ENCODE results near the gene TPM4.
"Not testable (repeated sequence)": the region's sequence is repeated elsewhere in the genome, so short reads cannot be mapped to it uniquely, and the experiment has no call there.

The TPM4 gene

DNA sequence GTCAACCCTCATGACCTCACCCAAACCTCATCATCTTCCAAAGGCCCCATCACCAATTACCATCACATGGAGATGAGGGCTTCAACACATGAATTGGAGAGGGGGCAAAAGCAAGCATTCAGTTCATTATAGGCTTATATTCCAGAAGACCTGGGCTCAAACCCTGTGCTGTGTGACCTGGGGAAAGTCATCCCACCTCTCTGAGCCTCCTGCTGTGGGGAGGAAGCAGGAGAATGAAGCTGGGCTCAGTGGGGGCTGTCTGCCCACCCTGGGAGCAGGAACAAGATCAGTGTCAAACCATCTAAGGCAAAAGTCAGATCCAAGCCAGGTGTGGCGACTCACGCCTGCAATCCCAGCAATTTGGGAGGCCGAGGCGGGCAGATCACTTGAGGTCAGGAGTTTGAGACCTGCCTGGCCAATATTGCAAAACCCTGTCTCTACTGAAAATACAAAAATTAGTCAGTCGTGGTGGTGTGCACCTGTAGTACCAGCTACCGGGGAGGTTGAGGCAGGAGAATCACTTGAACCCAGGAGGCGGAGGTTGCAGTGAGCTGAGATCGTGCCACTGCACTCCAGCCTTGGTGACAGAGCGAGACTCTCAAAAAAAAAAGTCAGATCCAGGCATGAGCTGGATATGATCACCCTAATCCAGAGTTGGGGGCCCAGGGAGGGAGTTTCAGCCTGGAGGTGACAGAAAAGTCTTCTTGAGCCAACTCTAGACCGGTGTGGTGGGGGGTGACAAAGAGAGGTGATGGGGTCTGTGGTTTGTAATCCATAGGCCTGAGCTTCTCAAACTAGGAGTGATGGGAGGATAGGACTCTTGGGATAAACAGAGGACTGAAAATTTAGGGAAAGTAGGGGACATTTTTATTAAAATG lies 1.6 kb upstream of the TPM4 start:
- no peak for DNase-seq

DNA sequence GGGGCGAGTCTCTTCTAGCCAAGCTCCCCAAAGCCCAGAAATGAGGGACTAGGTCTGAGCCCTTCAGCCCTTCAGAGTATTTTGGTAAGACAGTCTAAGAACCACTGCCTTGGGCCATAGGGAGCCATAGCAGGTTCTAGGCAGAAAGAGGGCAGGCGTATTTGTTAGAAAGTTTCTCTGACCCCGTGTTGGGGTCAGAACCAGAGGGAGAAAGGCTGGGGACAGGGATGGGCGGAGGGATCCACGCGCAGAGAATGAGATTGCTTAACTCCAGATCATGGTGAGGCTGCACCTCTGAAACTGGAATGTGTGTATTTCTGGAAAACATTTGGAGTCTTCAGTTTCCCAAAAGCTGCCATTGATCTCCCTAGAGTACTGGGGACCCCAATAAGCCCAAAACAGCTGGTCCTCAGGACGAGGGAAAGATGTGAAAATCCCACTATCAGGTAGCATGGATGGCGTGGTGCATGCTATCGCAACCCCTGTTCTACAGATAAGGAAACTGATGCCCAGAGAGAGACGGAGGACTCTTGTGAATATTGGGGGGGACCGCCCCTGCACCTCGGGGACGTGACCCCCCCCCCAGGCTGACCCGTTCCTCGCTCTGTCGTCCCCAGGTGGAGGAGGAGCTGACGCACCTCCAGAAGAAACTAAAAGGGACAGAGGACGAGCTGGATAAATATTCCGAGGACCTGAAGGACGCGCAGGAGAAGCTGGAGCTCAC lies 703 bp upstream of the TPM4 start:
- DNase-seq: no peak

DNA sequence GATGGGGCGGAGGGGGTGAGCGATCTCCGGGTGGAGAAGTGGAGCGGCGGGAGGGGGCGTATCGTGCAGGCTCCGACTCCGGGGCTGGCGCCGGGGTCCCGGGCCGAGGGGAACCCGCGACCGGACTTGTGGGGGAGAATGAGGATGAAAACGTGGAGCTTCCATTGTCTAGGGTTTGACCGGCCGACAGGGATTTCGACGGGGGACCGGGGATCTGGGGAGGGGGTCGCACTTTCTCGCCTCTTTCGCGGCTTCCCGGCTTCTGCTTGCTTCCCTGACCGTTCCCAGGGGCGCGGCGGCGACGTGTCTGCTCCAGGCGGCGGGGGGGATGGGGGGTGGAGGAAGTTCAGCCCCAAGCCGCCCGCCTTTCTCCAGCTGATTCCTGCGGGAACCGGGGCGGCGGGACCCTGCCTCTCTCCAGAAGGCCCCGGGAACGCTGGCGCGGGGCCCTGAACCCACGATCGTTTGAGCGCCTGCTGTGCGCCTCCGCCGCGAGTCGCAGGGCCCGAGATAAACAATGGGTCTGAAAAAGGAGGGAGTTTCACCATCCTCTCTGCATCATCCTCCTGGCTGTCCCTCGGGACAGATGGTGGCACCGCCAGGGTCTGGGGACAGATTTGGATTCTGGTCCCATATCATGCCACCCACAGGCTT lies 790 bp downstream of the TPM4 start:
- DNase-seq: no peak

DNA sequence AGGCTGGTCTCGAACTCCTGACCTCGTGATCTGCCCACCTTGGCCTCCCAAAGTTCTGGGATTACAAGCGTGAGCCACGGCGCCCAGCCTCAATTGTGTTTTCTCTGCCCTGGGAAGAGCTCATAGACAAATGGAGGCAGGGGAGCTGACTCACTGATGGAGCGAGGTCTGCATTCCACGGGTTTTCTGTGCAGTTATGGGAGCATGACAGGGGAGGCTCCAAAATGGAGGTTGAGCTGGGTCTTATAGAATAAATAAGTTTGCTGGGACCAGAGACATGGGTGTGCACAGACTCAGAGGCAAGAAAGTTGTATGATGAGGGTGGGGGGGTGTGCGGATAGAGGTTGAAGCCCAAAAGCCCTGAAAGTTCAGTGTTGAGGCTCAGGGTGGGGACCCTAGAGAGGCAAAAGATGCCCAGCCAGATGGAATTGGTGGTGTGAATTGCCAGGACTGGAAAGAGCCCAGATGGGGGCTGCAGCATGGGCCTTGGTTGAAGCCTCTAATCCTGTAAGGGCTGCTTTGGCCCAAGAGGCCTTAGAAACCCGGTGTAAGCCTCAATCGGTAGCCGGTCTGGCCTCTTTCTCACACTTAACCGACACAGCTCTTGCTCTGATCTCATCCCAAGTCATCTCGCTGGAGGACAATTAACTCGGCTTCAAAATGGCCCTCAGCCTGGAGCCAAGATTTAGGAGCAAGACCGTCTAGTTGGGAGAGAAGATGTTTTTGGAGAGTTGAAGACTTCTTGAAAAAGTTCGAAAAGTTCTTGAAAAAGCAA lies 1.9 kb downstream of the TPM4 start:
- no peak for DNase-seq

DNA sequence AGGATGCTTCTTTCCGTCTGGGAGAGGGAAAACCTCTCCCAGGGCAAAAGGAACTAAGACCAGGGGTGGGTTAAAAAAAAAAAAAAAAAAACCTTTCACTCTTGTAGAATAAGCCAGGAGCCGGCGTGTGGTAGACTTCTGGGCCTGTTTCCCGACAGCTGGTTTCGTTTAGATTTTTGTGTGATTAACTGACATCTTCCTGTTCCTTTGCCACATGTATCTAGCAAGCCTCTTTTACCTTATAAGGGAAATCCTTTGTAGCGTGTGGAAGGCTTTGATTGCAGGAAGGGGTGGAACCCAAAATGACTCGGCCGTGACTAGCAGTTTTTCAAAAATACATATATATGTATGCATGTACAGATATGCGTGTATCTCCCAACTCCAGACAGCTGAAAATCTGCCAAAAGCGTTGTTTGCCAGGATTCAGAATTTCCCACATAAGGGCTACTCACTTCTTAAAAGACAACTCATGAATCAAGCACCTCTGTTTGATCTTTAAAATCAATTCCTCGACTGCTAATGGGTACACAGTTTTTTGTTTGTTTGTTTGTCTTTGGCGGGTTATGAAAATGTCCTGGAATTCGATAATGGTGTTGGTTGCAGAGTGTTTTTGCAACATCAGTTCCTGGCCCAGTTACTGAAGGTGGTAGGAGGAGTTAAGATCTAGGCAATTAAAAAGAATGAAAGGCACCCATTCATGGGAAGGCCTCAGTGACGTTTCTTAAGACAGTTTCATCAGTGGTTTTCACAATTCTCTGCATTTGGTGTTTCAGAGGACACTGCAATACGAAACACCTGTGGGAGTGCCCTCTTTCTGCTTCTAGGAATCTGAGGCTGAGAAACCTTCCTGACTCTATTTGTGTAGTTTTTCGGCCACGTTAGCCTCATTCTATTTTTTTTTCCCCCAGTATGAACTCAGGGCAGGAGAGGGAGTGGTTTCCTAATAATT lies 2.7 kb downstream of the TPM4 start:
- DNase-seq: peak; percentile 95

DNA sequence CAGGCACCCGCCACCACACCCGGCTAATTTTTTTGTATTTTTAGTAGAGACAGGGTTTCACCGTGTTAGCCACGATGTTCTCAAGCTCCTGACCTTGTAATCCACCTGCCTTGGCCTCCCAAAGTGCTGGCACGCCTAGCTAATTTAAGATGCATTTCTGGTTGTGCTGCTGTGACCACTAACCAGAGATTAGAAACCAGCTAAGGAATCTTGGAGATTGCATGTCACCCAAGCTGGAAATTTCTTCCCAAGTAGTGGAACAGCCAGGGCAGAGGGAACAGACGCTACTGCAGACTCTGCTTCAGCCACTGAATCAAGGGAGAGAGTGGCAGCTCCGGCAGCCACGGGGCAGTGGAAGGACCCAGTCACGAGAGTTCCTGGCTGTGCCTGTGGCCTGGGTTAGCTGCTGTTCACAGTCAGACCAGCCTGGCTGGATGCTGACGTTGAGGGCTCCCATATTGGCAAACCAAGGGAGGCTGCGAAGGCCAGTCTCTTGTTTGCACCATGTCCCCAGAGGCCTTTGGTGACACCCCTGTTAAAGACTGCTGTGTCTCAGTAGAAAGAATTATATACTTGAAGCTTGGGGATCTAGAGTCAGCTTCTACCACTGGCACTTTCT lies 7.9 kb downstream of the TPM4 start:
- DNase-seq: no peak

DNA sequence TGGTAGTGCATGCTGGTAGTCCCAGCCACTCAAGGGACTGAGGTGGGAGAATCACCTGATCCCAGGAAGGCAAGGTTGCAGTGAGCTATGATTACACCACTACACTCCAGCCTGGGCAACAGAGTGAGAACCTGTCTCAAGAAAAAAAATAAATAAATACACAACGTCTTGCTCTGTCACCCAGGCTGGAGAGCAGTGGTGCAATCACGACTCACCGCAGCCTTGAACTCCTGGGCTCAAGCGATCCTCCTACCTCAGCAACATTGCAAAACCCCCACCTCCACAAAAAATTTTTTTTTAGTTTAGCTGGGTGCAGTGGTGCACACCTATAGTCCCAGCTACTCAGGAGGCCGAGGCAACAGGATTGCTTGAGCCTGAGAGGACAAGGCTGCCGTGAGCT lies 8.8 kb downstream of the TPM4 start:
- no peak for DNase-seq

DNA sequence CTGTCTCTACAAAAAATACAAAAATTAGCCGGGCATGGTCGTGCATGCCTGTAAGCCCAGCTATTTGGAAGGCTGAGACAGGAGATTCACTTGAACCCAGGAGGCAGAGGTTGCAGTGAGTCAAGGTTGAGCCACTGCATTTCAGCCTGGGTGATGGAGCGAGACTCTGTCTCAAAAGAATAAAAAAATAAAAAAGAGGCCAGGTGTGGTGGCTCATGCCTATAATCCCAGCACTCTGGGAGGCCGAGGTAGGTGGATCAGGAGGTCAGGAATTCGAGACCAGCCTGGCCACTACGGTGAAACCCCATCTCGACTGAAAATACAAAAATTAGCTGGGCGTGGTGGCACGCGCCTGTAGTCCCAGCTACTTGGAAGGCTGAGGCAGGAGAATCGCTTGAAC lies 11.1 kb downstream of the TPM4 start:
- not testable (repeated sequence) for DNase-seq

DNA sequence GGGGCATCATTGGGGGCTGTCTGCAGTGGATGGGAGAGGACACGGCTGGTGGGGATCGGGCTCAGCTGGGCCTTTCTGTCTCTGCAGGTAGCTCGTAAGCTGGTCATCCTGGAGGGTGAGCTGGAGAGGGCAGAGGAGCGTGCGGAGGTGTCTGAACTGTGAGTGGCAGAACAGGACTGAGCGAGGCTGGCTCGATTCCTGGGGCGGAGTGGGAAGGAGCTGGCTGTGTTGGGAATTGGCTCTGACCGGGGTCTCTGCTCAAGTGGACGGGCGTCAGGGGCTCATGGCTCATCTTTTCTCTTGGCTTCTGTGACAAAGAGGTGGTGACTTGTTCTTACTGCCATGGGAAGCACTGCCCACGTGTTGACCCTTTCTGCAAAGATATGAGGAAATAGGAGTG lies 11.6 kb downstream of the TPM4 start:
- no peak for DNase-seq

DNA sequence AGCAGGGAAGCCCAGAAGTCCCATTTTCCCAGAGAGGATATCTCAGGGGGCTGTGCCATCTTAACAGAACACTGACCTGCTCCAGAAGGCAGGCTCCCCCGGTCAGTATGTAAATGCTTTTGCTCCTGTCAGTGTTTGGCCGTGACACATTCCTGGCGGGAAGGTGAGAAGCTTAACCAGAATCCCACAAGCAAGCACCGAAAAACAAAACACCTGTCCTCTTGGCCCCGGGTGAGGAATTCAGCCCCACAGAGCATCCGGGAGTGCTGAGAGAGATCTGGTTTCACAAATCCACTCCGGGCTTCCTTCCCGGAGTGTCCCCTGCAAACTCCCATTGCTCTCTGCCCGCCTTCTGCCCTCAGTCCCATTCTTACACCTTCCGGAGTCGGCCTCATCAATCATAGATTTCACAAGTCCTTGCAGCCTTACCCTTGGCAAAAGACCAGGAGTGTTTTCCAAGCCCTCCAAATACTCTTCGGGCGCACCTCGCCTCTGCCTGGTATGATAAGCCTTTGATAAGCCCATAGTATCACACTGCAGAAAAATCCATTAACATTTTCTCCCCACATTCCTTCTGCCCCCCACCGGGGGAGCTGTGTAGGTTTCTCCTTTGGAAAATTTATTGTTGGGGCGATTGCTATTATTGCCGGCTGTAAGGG lies 12.2 kb downstream of the TPM4 start:
- DNase-seq: no peak

DNA sequence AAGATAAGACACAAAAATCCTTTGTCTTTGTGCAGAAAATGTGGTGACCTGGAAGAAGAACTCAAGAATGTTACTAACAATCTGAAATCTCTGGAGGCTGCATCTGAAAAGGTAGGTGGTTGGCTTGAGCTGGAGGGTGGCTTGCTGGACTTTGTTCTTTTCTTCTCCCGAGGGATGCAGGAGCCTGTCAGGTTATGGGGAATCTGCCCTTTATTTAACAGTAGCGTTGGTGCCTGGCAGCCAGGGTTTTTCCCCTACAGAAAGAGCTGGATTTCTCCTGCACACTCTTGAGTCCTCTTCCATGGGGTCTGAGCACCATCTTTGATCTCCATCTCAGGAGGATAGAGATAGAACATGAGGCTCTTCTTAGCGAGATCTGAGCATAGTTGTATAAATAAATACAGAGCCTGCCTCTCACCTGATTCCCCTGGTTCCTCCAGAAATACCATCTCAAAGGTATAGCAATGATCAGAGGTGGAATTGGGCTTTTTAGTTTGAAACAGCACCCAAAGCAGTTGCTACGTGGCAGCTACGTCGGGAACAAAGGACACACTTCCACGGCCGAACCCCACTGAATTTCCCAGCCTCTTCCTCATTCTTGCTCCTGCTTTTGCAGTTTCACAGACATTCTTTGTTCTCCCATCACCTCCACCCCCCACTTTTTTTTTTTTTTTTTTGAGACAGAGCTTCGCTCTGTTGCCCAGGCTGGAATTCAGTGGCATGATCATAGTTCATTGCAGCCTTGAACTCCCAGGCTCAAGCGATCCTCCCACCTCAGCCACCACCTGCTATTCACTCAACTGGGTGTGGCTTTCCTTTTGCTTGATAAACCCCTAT lies 12.9 kb downstream of the TPM4 start:
- DNase-seq: no peak

DNA sequence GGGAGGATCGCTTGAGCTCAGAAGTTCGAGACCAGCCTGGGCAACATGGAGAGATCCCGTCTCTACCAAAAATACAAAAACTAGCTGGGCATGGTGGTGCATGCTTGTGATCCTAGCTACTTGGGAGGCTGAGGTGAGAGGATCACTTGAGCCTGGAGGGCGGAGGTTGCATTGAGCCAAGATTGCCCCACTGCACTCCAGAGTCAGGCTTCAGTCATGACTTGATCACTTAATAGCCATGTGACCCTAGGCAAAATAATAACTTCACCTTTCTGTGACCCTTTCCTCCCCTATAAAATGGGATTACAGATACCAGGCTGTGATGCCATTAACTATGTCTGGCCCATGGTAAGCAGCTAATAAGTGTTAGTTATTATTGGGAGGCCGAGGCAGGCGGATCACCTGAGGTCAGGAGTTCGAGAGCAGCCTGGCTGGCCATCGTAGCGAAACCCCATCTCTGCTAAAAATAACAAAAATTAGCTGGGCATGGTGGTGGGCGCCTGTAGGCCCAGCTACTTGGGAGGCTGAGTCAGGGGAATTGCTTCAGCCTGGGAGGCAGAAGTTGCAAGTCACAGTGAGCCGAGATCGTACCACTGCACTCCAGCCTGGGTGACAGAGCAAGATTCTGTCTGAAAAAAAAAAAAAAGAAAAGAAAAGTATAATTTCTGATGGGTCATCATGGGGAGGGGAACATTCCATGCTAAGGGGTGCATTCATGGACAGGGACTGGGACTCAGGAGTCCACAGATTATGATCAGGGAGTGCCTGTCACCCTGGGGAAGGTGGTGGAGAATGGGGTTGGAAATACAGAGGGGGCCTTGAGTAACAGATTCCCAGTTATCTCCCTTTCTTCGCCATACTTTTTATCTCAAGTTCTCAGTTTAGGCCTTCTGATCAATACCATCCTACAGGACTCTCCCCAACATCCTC lies 15.5 kb downstream of the TPM4 start:
- DNase-seq: no peak

DNA sequence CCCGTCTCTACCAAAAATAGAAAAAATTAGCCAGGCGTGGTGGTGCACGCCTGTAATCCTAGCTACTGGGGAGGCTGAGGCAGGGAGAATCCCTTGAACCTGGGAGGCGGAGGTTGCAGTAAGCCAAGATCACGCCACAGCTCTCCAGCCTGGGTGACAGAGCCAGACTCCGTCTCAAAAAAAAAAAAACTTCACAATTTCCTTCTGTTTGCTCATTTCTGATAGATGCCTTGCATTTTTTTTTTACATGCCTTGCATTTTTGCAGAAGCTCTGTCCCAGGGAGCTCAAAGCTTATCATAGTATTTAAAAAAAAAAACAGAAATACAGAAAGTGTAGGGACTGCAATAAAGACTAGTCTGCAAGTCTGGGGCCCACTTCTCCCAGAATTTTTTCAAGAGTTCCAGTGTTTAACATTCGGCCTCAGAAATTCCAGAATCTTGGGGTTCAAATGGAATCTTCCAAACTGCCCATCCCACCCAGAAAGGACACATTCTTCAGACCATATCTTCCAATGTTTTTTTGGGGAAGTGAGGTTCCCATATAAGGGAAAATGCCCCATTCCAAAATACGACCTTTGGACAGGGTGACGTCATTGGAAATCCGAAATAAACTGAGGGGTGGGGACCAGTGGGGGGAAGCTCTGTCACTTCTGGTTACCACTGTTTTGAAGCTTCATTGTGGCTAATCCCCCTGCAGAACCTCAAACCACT lies 18.2 kb downstream of the TPM4 start:
- no peak for DNase-seq

DNA sequence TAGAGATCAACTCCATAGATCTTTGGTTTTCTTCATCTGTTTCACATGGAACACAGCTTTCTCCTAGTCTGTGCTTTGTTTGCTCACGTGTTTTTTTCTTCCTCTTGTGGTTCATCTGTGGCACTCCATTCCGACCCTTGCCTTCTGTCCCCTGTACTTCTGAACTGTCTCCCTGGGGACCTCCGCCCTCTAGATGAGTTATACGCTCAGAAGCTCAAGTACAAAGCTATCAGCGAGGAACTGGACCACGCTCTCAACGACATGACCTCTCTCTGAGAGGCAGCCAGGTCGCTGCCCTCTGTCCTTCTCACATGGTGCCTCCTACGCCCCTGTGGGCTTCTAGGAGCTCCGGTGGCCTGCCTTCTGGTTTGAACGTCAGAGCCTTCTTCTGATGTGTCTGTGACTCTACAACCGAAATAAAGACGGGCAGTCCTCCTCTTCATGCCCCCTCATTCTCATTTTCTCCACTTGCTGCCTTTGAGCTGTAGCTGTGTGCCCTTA lies 18.8 kb downstream of the TPM4 start:
- DNase-seq: no peak

DNA sequence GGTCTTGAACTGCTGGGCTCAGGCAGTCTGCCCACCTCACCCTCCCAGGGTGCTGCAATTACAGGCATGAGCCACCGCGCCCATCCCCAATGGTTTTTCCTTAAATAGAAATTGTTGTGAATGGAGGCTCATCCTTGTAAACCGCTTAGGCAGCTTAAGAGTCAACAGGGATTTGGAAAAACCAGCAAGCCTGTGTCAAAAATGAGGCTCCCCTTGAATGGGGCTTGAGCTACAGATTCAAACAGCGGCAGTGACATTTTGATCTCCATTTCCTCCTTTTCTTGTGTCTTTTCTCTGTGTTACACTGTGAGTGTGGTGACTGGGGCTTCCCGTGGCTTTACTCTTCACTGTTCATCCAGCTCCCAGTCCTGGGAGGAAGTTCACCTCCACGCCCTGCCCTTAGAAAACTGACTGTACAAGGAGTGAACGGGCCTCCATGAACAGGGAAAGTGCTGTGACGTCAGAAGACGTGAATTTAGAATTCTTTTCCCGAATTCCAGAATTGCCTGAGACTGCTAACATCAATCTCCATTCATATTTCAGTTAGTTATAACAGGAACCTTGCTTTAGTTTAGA lies 20.1 kb downstream of the TPM4 start:
- no peak for DNase-seq

DNA sequence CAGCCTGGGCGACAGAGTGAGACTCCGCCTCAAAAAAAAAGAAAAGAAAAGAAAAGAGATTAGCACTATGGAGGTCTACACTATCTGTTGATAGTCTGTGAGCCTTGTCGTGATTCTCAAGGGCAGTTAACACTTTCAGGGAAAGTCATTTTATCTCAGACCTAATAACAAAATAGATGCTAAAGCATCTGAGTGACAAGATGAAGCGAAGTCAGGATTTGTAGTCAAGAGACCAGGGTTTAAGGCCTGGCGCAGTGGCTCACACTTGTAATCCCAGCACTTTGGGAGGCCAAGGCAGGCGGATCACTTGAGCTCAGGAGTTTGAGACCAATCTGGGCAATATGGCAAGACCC lies 22.1 kb downstream of the TPM4 start:
- DNase-seq: no peak

DNA sequence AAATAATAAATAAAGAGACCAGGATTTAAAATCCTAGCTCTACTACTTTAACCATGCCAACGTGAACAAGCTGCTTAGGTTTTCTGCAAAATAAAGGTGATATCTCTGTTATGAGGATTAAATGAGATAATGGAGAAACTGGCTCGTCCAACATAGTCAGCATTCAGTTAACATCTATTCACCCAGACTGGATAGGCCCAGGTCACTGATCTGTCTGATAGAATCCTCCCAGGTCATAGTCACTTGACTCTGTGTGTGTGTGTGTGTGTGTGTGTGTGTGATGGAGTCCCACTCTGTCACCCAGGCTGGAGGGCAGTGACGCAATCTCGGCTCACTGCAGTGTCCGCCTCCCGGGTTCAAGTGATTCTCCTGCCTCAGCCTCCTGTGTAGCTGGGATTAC lies 22.5 kb downstream of the TPM4 start:
- no peak for DNase-seq

All from amniotic stem cell (primary cell).